H4 (cell line): ENCODE data around the gene AP1G2. TPM values are rescaled to one million over a fixed set of nuclear protein-coding genes. Genes with fewer than 3 reads are reported as not detected.

Experiments
- DNase-seq: peaks from one replicate; pipeline ENCODE4 v3.0.0-alpha.2; 2015; ENCODE audit warnings: low spot score
- total RNA-seq: library from RNA; depleted of rRNA; stranded (reverse); fragments of >200 nt; shearing (Covaris generic); gene quantifications from 2 replicates; pipeline ENCODE4 v1.2.3, GENCODE V29; 2014

AP1G2 gene
- total RNA-seq, 1 experiment from 2014 or later = 0.43 TPM

DNA sequence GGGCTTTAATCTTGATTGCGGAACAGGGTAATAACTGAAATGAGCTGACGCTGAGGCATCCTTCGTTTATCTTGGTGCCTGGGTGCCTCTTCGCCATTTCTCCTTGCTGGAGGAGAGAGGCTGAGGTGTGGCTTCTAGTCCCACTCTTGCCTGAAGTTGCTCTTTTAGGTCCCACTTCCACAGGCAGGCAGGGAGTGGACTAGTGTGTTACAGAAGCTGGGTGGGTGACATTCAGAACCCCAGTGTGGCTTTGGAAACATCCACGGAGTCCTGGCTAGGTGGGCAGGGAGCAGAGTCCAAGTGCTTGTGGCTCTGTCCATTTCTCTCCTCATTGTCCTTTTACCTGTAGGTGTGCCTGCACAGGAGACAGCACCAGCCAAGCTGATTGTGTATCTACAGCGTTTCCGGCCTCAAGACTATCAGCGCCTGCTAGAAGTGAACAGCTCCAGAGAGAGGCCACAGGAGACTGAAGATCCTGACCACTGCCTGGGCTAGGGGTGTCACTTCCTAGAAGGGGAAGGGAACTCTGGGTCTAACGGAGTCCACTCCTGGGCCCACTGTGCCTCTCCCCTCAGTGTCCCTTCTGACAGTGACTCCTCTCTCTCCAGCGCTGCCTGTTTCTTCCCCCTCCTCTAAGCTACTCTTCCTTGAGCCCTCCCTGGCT is 9.1 kb downstream of the AP1G2 start:
- DNase-seq = no peak

DNA sequence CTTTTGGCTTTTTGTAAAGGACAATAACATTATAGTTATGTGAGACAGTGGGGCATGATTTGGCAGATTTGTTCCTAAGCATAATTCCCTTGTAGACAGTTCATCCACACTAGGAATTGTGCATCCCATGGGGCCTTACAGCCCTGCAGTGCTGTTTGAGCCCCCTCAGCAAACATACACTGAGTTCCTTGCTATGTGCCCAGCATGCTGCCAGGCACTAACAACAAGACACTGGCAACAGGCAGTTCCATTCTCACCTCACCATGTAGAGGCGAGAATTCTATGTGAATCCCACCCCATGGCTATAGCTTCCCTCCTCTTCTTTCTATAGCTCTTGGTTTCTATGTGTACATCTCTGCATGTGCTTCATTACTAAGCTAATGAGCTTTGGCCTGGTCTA is 9.6 kb downstream of the AP1G2 start:
- DNase-seq = no peak

DNA sequence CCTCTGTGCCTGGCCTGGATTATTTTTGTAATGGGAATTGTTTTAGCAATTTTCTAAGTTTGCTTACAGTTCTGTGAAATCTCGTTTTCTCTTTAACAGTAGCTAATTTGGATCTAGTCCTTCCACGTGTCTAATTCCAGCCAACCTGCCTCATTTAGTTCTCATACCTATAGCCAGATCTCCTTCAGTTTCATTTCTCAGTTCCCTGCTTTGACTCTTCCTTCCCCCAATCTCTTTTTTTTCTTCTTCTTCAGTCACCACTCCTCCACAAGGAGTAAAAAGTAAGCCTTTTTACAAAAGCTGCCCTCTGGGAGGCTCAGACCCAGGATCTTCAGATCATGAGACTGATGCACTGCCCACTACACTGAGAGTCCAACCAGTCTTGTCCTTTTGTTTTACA is 10.1 kb downstream of the AP1G2 start:
- no peak for DNase-seq

DNA sequence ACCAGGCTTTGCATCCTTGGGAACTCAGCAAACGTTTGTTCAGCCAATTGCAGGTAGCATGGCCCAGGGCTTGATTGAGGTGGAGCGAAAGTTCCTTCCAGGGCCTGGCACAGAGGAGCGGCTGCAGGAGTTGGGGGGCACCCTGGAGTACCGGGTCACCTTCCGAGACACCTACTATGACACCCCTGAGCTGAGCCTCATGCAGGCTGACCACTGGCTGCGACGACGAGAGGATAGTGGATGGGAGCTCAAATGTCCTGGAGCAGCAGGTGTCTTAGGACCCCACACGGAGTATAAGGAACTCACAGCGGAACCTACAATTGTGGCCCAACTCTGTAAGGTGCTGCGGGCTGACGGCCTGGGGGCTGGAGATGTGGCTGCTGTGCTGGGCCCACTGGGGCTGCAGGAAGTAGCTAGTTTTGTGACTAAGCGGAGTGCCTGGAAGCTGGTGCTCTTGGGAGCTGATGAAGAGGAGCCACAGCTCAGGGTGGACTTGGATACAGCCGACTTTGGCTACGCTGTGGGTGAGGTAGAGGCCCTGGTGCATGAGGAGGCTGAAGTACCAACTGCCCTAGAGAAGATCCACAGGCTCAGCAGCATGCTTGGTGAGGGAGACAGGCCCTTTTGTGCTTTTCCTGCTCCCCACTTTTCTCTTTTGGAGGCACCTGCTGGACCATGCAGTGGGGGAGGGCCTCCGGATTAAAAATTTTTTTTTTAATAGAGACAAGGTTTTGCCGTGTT is 10.7 kb downstream of the AP1G2 start:
- no peak for DNase-seq

DNA sequence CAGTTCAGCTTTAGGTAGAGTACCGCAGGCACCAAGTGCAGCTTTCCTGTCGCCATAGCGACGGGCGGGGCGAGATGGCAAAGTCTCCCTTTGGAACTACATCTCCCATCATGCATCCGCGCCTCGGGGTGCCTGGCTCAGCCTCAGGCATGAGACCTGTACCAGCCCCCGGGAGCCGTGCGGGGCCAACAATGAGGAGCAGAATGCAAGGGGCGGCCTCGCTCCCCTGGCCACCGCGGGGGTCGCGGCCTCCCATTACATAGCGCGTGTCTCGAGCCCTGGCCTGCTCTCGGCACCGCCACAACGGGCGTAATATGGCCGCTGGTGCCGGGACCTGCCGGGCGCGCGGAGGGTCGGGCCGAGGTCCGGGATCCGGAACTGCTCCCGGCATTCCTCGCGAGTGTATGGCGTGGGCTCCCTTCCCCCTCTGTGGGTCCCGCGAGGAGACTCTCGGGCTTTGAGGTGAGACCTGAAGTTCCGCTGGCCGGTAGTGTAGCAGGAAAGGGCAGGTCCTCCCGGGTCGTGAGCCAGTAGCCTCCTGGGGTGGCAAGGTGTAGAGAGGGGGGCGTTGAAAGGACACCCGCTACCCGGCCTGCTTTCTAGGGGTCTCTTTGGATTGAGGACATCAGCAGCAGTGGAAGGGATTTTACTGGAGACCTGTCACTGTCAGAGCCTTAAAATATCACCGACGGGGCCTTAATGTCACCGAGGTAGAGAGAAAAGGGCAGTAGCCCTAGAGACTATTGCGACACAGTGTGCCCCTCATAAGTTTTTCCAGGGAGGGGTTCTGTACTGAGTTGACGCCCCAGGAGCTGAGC is 11.5 kb downstream of the AP1G2 start, which contains the start of gene THTPA:
Gene THTPA (plus strand): TSS at position 390 of the 818 bp plus-strand sequence. CDS start 487 bp downstream, outside the sequence.
- peak; percentile 85 for DNase-seq

DNA sequence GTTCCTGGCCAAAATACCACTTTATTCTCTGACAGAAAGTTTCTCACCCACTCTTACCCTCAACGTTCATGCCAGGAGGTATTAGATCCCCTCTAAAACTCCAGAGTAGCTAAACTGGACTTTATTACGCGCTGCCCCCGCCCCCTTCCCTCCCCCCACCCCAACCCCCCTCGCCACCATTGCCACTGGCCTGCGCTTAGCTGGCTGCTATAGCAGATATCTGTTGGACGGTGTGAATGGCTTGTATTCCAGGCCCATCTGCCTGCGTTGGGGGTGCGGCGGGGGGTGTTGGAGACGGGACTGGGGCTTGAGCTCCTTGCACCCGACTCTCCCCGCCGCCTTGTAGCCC is 12.1 kb downstream of the AP1G2 start:
- no peak for DNase-seq

DNA sequence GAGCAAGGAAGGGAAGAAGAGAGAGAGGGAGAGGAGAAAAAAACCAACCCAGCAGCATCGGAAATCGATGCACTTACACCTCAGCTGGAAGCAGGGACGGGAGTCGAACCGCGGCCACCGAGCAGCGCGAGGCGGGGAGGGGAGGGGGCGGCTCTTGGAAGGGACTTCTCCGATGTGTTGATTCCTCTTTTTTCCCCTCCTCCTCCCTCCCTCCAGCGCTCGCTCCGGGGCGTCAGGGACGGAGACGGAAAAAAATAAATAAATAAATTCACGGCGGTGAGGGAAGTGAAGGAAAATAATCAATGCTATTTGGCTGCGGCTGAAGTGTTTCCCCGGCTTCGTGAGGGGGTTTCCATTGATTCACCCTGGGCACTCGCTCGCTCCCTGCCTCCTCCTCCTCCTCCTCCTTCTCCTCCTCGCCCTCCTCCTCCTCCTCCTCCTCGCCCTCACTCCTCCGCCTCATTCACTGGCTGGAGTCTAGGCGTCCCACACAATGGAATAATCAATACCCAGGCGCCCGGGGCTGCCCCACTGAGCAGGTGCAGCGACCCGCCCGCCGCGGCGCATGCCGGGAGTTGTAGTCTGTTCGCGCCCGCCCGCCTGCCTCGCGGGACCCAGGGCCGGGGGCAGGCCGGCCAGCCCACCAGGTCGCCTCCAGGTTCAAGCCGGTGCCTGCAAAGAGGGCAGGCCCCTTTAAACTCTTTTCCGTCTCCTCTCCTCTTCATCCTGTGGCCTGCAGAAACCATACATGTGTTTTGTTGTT is 16.1 kb downstream of the AP1G2 start, which contains the start of gene ZFHX2:
Gene ZFHX2 (minus strand): TSS at position 500 of the 763 bp plus-strand sequence. CDS start 16,440 bp downstream, outside the sequence.
- no peak for DNase-seq

DNA sequence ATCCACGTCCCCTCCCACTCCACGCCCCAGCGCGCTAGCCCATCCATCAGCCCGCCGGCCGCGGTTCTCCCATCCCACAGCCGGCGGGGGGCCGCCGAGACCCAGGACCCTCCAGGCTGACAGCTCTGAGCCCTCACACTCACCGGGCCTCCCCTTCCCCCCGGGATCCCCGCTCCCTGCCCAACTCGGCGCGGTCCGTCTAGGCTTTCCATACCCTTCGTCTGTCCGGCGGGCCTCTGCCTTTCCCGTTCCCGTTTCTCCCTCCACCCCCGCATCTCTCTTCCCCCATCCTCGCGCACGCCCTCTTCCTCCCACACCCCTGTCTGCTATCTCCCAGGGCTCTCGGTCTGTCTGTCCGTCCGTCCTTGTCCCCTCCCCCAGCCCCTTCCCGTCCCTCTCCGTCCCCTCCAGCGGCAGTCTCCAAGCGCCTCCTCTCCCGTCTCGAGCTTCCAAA is 16.8 kb downstream of the AP1G2 start:
- no peak for DNase-seq

DNA sequence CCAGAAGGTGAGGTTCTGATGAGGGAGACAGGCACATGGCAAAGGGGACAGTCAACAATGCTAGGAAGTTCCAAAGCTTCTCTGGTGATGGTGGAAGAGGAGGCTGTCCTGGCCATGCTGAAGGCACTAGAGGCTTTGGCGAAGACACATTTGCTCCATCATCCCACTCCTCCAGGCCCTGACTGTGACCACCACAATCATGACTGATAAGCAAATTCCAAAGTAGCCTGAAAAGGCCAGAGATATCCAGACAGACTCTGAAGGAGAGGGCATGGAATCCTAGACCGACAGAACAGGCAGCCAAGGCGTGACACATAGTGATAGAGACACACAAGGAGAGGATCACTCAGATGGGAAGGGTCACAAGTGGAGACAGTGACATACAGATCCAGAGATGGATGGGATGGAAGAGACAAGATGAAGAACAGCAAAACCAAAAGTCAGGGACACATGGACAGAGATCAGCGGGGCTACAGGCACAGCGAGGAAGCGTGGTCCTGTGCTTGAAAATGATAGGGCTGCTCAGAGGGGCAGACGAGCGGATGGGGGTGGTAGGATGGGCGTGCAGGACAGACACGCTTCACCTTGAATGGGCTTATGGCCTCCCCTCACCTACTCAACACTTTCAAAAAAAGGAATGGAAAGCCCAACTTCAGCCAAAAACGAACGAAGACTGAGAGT is 17.3 kb downstream of the AP1G2 start:
- no peak for DNase-seq

DNA sequence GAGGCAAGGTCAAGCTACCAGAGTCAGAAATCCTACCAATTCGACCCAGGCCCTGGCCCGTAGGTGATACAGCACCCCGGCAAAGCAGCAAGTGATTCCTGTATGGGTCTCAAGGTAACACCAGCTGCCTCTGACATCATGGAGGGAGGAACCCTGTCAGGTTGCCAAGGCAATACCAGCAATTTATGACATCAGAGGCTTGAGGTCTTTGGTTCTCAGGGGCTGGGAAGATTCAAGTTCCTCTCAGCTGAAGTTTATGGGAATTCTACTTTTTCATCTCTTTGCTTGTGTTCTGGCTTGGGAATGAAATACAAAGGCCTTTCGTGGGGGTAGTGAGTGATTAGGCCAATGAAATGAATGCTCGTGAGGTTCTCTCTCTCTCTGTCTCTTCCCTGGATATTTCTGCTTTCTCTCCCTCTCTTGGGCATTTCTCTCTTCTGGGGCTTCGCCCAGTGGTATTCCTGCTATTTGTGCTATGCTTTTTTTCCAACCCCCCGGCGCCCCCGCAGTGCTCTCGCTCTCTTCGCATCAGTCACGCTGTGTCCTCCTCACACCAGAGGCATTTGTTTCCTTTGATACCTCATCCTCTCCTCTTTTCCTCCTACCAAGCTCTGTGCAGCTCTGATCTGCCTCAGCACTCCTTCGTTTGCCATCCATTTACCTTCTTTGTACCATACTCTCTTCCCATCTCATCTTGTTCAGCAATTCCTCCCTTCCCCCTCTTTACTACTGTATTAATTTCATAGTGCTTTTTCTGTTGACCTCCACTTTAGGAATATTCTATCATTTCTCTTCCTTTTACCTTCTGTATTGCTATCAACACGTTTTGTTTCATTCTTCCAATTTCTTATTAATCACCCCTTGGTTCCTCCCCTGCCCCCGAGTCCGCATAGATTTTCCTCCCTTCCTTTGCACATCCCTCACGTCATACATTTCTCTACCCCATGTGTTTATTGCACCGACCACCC is 19.0 kb downstream of the AP1G2 start:
- DNase-seq = no peak

DNA sequence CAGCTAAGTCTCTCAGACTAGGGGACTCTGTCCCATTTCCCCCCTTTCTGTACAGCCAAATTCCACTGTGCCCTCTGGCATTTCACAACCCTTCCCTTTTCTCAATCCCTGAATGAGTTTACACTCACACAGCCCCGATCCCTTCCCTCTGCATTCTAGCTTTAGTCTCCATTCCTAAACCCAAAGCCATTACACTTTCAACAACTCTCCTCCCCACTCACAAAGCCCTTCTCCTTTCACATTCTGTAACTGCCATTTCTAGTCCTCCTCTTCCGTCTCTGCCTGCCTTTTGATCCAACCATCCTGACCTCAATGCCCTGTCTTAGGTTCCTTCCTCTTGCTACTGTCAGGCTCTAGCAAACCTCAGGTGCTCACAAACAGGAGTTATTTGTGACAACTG is 19.7 kb downstream of the AP1G2 start:
- DNase-seq = no peak

DNA sequence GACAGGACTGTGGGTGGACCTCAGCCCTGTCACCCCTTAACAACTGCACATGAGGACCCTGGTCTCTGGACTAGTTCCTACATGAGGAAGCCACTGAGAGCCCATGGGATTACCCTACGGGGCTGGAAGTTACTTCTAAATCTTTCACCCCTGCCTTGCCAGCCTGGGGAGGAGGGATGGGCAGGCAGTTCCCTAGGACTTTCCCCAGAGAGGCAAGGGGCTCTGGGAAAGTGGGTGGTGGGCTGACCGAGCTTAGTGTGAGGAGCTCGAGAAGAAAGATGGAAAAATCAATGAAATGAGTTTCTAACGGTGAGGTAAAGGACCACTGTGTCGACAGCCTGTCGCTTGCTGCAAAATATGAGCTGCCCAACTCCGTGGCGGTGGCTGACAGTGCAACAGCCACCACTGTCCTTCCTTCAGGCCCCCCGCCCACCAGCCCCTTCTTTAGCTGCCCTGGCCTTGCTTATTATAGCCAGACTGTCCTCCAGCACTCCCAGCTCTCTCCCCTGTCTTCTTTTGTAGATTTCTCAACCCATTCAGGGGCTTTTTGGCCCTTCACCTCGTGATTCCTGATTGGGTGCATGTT is 21.0 kb downstream of the AP1G2 start:
- DNase-seq = no peak

DNA sequence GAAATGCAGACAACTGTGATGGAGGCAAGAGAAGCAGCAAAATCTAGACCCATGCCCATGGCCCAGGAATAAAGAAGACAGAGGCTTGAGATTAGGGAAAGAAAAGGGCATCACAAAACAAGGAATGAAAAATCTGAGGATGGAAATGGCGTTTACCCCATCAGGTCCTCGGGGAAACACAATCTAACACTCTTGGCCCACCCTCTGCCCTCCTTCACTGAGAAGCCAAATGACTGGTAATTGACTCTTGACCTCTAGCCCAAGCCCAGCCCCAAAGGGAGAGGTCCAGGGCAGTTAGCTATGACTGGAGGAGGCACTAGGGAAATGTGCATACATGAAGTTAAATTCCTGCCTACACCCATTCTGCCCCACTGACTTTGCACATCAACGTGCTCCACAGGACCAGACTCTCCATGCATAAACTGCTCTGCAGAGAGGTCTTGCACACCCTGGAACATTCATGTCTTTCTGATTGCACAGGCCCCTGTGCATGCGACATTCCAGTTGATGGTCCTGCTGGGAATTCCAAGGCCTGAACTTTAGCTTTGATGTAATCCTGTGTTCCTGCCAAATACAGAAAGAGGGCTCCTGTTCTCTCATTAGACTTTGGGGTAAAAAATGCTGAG is 21.7 kb downstream of the AP1G2 start:
- DNase-seq = no peak

DNA sequence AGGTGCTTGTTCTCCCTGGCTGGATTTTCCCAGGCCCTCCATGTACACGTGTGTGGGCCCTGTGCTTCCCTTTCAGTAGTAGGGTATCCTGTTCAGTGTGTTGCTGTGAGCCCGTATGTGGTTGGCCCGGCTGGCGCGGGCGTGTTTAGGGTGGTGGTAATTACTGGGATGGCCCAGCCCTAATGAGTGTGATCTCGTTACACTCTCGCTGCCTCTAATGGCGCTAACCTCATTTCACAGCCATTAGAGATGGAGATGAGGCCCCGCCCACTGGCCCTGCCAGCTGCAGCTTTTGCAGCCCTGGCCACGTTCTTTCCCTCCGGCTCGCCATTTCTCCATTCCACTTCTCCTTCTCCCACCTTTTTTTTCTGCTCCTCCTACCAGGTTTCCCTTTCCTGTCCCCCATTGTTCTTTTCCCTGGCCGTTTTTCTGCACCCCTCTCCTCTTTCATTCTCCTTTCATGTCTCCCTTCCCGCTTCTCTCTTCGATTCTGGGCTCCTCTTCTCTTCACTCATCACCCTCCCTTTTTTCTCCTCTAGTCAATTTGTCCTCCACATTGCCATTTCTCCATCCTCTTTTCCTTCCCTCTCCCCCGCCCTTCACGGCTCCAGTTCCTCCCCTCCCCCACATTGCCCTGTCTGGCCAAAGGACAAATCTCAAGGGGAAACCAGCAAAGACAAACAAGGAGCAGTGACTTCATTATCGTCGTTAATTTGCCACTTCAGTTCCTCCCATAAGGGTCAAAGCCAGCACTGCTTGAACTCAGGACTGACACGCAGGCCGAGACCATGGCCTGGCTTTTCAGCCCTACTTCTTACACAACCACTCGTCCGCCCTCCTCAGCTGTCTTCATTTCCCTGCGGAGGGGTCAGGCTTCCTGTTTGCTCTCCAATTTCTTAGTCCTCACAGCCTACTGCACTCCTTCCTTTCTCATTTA is 22.8 kb downstream of the AP1G2 start:
- DNase-seq = no peak

DNA sequence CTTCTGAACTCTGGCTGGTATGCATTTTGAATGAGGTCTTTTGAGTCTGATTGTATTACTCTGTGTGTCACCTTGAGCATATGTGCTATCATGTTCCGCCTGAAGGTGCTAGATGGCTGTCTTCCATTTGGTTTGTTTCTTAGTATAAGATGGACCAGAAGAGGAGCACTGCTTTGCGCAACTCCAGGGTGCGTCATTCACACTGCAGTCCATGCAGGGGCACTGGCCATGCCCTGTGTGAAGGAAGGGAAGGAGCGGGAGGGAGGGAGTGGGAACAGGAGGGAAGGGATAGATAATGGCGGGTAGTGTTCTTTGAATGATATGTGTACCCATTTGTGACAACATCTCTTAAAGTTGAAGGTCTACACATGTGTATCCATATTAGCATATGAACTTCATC is 24.2 kb downstream of the AP1G2 start:
- no peak for DNase-seq

DNA sequence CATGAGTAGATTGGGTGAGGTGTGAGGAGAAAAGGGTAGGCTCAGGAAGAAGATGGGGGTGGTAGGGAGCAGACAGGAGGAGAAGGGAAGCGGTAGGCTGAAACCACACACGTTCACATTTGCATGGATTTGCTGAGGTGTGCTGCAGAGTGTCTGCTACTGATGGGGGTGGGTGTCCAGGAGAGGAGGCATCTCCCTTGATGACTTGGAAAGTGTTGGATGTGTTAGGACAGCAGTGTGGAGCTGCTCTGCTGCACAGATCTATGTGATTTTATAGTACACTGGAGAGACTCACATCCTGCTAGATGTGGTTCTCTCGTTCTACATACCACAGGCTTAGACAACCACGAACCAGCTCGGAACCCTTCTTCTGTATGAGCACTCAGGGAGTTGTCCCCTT is 25.3 kb downstream of the AP1G2 start:
- no peak for DNase-seq

DNA sequence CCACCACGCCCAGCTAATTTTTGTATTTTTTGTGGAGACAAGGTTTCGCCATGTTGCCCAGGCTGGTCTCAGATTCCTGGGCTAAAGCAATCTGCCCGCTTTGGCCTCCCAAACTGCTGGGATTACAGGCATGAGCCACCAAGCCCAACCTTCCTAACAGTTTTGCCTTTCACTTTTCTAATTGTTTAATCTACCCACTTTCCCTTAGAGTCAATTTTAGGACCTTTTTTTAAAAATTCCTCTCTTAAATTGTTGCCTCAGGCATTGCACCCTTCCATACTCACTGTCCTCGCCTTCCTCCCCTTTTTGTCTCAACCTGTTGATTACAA is 27.5 kb downstream of the AP1G2 start:
- DNase-seq = no peak
